Bronchial epithelial cell (primary cell): ENCODE results near the gene CCDC102A. TPM values are rescaled to one million over a fixed set of nuclear protein-coding genes. Genes with fewer than 3 reads are reported as not detected.
"Not testable (repeated sequence)": the region's sequence is repeated elsewhere in the genome, so short reads cannot be mapped to it uniquely, and the experiment has no call there.

Source experiments
- DNase-seq: peaks from one replicate; pipeline ENCODE4 v3.0.0-alpha.2; 2010; ENCODE audit warnings: low read depth
- FAIRE-seq: peaks from 2 replicates; lab custom pipeline; 2011; peaks lifted over from hg19 to GRCh38; lab: Jason Lieb, UNC
- H3K27me3 ChIP-seq: 2 replicates; pipeline ENCODE4 v1.5.1; 2011; ENCODE audit warnings: low read length; ENCODE audit not compliant: control insufficient read depth, insufficient read depth
- H3K36me3 ChIP-seq: 2 replicates; pipeline ENCODE4 v1.5.1; 2011; ENCODE audit warnings: low read length; ENCODE audit not compliant: control insufficient read depth, insufficient read depth
- H3K4me3 ChIP-seq: 2 replicates; pipeline ENCODE4 v1.5.1; 2011; ENCODE audit warnings: mild to moderate bottlenecking, low read depth, low read length, control low read depth
- CTCF ChIP-seq: IDR thresholded peaks from 2 replicates; pipeline ENCODE4 v1.5.1; 2011; ENCODE audit warnings: mild to moderate bottlenecking, moderate library complexity, low read length, control low read depth, inconsistent platforms; ENCODE audit not compliant: insufficient read depth, severe bottlenecking
- total RNA-seq: library from RNA; depleted of rRNA; stranded (reverse); fragments of >200 nt; gene quantifications from 2 replicates; pipeline ENCODE4 v1.2.1, GENCODE V29; 2014

The CCDC102A gene
- total RNA-seq, 1 donor from 2014 or later = 2.1 TPM

- Histone ChIP-seq H3K36me3 (no peaks in the 10 kb centered on the region), H3K4me3 (no peak overlapping the region), H3K27me3 (no peaks in the 10 kb centered on the region)
- no peak for TF ChIP-seq CTCF
- DNase-seq = no peak
- no peak for FAIRE-seq
Observed at GRCh38 chr16:57551057-57551456, 14.7 kb upstream of the CCDC102A start.

GRCh38 chr16:57549730-57550129 lies 13.4 kb upstream of the CCDC102A start:
- Histone ChIP-seq H3K4me3 (no peak overlapping the region), H3K36me3 (no peaks in the 10 kb centered on the region), H3K27me3 (no peaks in the 10 kb centered on the region)
- DNase-seq = no peak
- no peak for TF ChIP-seq CTCF
- FAIRE-seq = no peak

GRCh38 chr16:57548408-57548807 lies 12.0 kb upstream of the CCDC102A start:
- Histone ChIP-seq H3K4me3 (no peak overlapping the region), H3K27me3 (no peaks in the 10 kb centered on the region), H3K36me3 (no peaks in the 10 kb centered on the region)
- no peak for TF ChIP-seq CTCF
- DNase-seq = no peak
- FAIRE-seq = no peak

- H3K27me3 ChIP-seq, H3K36me3 ChIP-seq, FAIRE-seq, H3K4me3 ChIP-seq, DNase-seq: not testable (repeated sequence)
Observed at GRCh38 chr16:57547524-57547923, 11.2 kb upstream of the CCDC102A start.

- no peaks in the 10 kb centered on the region for H3K27me3 ChIP-seq
- FAIRE-seq (no peak), DNase-seq (no peak)
- H3K4me3 ChIP-seq = no peak overlapping the region
- no peaks in the 10 kb centered on the region for H3K36me3 ChIP-seq
- no peak for TF ChIP-seq CTCF
Observed at GRCh38 chr16:57544124-57544653, 7.8 kb upstream of the CCDC102A start.

- no peak for TF ChIP-seq CTCF
- Histone ChIP-seq H3K4me3 (no peak overlapping the region), H3K27me3 (no peaks in the 10 kb centered on the region), H3K36me3 (no peaks in the 10 kb centered on the region)
- DNase-seq = no peak
- FAIRE-seq = no peak
Observed at GRCh38 chr16:57541754-57542435, 5.5 kb upstream of the CCDC102A start.
